Measurements from ENCODE around the gene USF2. TPM values are rescaled to one million over a fixed set of nuclear protein-coding genes. Genes with fewer than 3 reads are reported as not detected.

USF2 gene
- total and polyA plus RNA-seq, 2 of the 4 experiments (the other 2 are of a cell fraction): 21.3 to 65.6 TPM

DNA sequence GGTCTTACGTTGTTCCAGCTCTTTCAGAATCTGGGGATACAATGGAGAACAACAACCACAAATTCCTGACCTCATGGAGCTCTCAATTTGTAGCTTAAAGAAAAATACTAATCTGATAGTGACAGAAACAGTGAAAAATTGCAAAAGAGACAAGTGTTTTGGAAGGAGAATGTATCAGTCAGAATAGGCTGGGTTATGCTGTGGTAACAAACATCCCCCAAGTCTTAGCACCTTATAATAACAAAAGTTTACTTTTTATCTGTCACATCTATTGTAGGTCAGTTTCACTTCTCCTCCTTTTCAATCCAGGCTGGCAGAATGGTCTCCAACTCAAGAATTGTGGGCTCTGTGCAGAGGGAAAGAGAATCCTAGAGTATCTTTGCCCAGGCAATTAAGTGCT lies 49.8 kb upstream of the USF2 start:
- no peaks in the 10 kb centered on the region for H3K4me1 ChIP-seq (ENCODE audit: control insufficient read depth, insufficient read depth, low read length)
- no CpG with 5 or more reads among the region's 1 CpG for WGBS, 2 experiments (ENCODE audit: extremely low coverage in 2 of 2, insufficient read length in 1 of 2)
- no peaks in the 10 kb centered on the region for H4K20me1 ChIP-seq (ENCODE audit: insufficient read depth, low read length)
- H2BK120ac ChIP-seq (ENCODE audit: low read depth, low read length): no peak overlapping the region
- no peak for TF ChIP-seq MXI1 (IDR thresholded peaks at IDR 0.05; ENCODE audit: borderline replicate concordance, low read depth, low read length)
- TF ChIP-seq RCOR1 (IDR thresholded peaks at IDR 0.05; ENCODE audit: insufficient replicate concordance, low read length): no peak
- no peak for TF ChIP-seq MAFK (IDR thresholded peaks at IDR 0.05; ENCODE audit: low read depth, low read length)
- TF ChIP-seq RFX5 (IDR thresholded peaks at IDR 0.05; ENCODE audit: low read depth, low read length): no peak
- TF ChIP-seq MAZ (IDR thresholded peaks at IDR 0.05; ENCODE audit: borderline replicate concordance, low read depth, low read length): no peak
- TF ChIP-seq BHLHE40 (IDR thresholded peaks at IDR 0.05; ENCODE audit: low read depth, low read length): no peak
- TF ChIP-seq, protein P1, sequence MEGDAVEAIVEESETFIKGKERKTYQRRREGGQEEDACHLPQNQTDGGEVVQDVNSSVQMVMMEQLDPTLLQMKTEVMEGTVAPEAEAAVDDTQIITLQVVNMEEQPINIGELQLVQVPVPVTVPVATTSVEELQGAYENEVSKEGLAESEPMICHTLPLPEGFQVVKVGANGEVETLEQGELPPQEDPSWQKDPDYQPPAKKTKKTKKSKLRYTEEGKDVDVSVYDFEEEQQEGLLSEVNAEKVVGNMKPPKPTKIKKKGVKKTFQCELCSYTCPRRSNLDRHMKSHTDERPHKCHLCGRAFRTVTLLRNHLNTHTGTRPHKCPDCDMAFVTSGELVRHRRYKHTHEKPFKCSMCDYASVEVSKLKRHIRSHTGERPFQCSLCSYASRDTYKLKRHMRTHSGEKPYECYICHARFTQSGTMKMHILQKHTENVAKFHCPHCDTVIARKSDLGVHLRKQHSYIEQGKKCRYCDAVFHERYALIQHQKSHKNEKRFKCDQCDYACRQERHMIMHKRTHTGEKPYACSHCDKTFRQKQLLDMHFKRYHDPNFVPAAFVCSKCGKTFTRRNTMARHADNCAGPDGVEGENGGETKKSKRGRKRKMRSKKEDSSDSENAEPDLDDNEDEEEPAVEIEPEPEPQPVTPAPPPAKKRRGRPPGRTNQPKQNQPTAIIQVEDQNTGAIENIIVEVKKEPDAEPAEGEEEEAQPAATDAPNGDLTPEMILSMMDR (conservative IDR thresholded peaks at IDR 0.05; ENCODE audit: low read depth, low read length): no peak
- no peak for TF ChIP-seq RAD21 (IDR thresholded peaks at IDR 0.05; ENCODE audit: low read length)
- no peak for TF ChIP-seq POLR2A (IDR thresholded peaks at IDR 0.05; ENCODE audit: low read depth, low read length)
- TF ChIP-seq CEBPB (IDR thresholded peaks at IDR 0.05; ENCODE audit: low read depth, low read length): no peak
- no peak for TF ChIP-seq USF2 (IDR thresholded peaks at IDR 0.05; ENCODE audit: low read depth, low read length)
- intact Hi-C loops (cut with micrococcal nuclease) (no loop called here), in situ Hi-C loops (cut with MboI; ENCODE audit: low sequenced_read_pairs) (no loop called here), dilution Hi-C loops (cut with HindIII; ENCODE audit: low sequenced_read_pairs, unreplicated experiment) (no loop called here)
- H3K18ac ChIP-seq (ENCODE audit: low read depth, low read length): no peak overlapping the region
- H3K56ac ChIP-seq (ENCODE audit: extremely low read depth, insufficient read depth, low read length): no peak overlapping the region
- H3K9me3 ChIP-seq (ENCODE audit: control insufficient read depth, insufficient read depth, low read length): peaks cover 6% of the 10 kb centered on the region; the same call in 1 of the 2 replicates
- no peaks in the 10 kb centered on the region for H3K79me1 ChIP-seq (ENCODE audit: low read depth in 1 of 2, low read length in 2 of 2)
- H3K4me3 ChIP-seq (ENCODE audit: insufficient read depth, low read depth, low read length): no peak overlapping the region
- POLR2A ChIA-PET (ENCODE audit: unreplicated experiment): no interaction called here
- H3K27ac ChIP-seq (ENCODE audit: insufficient read depth, low read length): no peak overlapping the region
- H3K4ac ChIP-seq (ENCODE audit: low read depth, low read length): no peak overlapping the region
- H2BK15ac ChIP-seq (ENCODE audit: low read depth, low read length): no peak overlapping the region
- no peak overlapping the region for H2BK5ac ChIP-seq (ENCODE audit: low read depth, low read length, poor library complexity, severe bottlenecking)
- no TSS peak for BruUV-seq (replicated peaks)
- H2AK9ac ChIP-seq (replicated peaks; ENCODE audit: low read depth, low read length, poor library complexity): no peak overlapping the region
- no peak overlapping the region for H4K8ac ChIP-seq (ENCODE audit: low read depth in 2 of 2, low read length in 2 of 2)
- no peak overlapping the region for H3K14ac ChIP-seq (replicated peaks; ENCODE audit: low read depth, low read length)
- H2AFZ ChIP-seq (replicated peaks; ENCODE audit: low read length, poor library complexity): no peak overlapping the region
- no peak overlapping the region for H4K91ac ChIP-seq (ENCODE audit: insufficient read depth, low read depth, low read length)
- H2AK5ac ChIP-seq (ENCODE audit: low read depth, low read length): no peak overlapping the region
- ATAC-seq (ENCODE audit: low read depth): no peak
- no peak overlapping the region for H3K4me2 ChIP-seq (ENCODE audit: low read depth, low read length)
- H2BK20ac ChIP-seq (ENCODE audit: low read depth, low read length): no peak overlapping the region
- H3K9me1 ChIP-seq (ENCODE audit: insufficient read depth, low read length): no peaks in the 10 kb centered on the region
- peaks cover under 1% of the 10 kb centered on the region; the same call in 1 of the 2 replicates for H3K27me3 ChIP-seq (ENCODE audit: control insufficient read depth, insufficient read depth, low read length)
- DNase-seq: no peak
- H3K9ac ChIP-seq (ENCODE audit: low read depth, low read length): no peak overlapping the region
- no peak overlapping the region for H3K23ac ChIP-seq (ENCODE audit: low read depth, low read length)
- H3K36me3 ChIP-seq (ENCODE audit: control insufficient read depth, insufficient read depth, low read length): no peaks in the 10 kb centered on the region
- CTCF ChIA-PET: no interaction called here
- H4K5ac ChIP-seq (ENCODE audit: low read depth, low read length): no peak overlapping the region

Measured in IMR-90 (cell line).